Mesendoderm (in vitro differentiated cells): ENCODE measurements around the gene EDA2R.

Experiments
- DNase-seq: peaks from one replicate; pipeline ENCODE4 v3.0.0; 2013
- H2AK5ac ChIP-seq: 2 replicates; pipeline ENCODE4 v1.6.1; 2013; ENCODE audit warnings: low read length, inconsistent platforms
- H2BK120ac ChIP-seq: 2 replicates; pipeline ENCODE4 v1.6.1; 2013; ENCODE audit warnings: low read depth, mild to moderate bottlenecking, low read length, moderate library complexity, mixed read lengths
- H2BK15ac ChIP-seq: replicated peaks from 2 replicates; pipeline ENCODE4 v1.6.1; 2013; ENCODE audit warnings: low read depth, mild to moderate bottlenecking, moderate library complexity
- H2BK5ac ChIP-seq: 2 replicates; pipeline ENCODE4 v1.6.1; 2013; ENCODE audit warnings: low read length, inconsistent platforms
- H3K18ac ChIP-seq: 2 replicates; pipeline ENCODE4 v1.6.1; 2013; ENCODE audit warnings: mild to moderate bottlenecking, low read length, mixed read lengths
- H3K23ac ChIP-seq: one replicate; pipeline ENCODE4 v1.6.1; 2013; ENCODE audit warnings: low read length
- H3K27ac ChIP-seq: 2 replicates; pipeline ENCODE4 v1.5.1; 2013; ENCODE audit warnings: low read depth, mild to moderate bottlenecking, inconsistent platforms, low read length, moderate library complexity
- H3K27me3 ChIP-seq: 2 replicates; pipeline ENCODE4 v1.6.1; 2013; ENCODE audit warnings: low read length, control low read depth, mild to moderate bottlenecking, inconsistent platforms; ENCODE audit not compliant: insufficient read depth, poor library complexity
- H3K36me3 ChIP-seq: 2 replicates; pipeline ENCODE4 v1.6.1; 2013; ENCODE audit warnings: low read length, inconsistent platforms; ENCODE audit not compliant: control insufficient read depth, insufficient read depth
- H3K4ac ChIP-seq: one replicate; pipeline ENCODE4 v1.6.1; 2013; ENCODE audit warnings: low read depth, mild to moderate bottlenecking, low read length, moderate library complexity
- H3K4me1 ChIP-seq: 2 replicates; pipeline ENCODE4 v1.6.1; 2013; ENCODE audit warnings: low read depth, low read length, inconsistent platforms; ENCODE audit not compliant: control insufficient read depth
- H3K4me2 ChIP-seq: 2 replicates; pipeline ENCODE4 v1.6.1; 2013; ENCODE audit warnings: low read length
- H3K4me3 ChIP-seq: 2 replicates; pipeline ENCODE4 v1.5.1; 2013; ENCODE audit warnings: mild to moderate bottlenecking, low read length
- H3K56ac ChIP-seq: one replicate; pipeline ENCODE4 v1.6.1; 2013; ENCODE audit warnings: low read length
- H3K79me1 ChIP-seq: 2 replicates; pipeline ENCODE4 v1.6.1; 2013; ENCODE audit warnings: low read length, inconsistent platforms
- H3K79me2 ChIP-seq: 2 replicates; pipeline ENCODE4 v1.6.1; 2013; ENCODE audit warnings: mild to moderate bottlenecking, low read length; ENCODE audit not compliant: control insufficient read depth, insufficient read depth
- H3K9ac ChIP-seq: 2 replicates; pipeline ENCODE4 v1.6.1; 2013; ENCODE audit warnings: low read length, inconsistent platforms
- H4K5ac ChIP-seq: one replicate; pipeline ENCODE4 v1.6.1; 2013; ENCODE audit warnings: low read length
- H4K8ac ChIP-seq: one replicate; pipeline ENCODE4 v1.6.1; 2013; ENCODE audit warnings: low read depth, mild to moderate bottlenecking, control low read depth, low read length, moderate library complexity
- WGBS: extraction: QIAGEN DNeasy Blood & Tissue Kit; methylation state at CpG from one replicate; pipeline ENCODE4 v1.1.7; 2013; ENCODE audit warnings: low lambda C conversion rate, missing lambda C conversion rate; ENCODE audit not compliant: insufficient coverage; ENCODE audit errors: extremely low coverage; 5-methylcytosine and 5-hydroxymethylcytosine counted together

EDA2R gene

DNA sequence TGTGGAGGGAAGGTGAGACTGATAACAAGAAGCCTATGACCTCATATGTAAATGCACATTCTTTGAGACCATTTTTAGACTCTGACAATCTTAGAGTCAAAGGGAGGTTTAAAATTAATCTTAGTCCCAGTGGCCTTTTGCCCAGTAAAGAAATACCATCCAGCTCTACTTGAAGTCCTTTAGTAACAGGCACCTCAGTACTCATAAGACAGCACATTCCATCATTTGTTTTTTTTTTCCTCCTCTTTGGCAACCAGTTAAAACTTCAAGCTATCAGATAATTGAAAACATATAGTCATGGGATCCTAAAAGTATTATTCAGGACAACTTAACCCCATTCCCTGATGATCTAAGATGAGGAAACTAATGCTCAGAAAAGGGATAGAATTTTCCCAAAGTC is 4.6 kb downstream of the EDA2R start:
- no peak for DNase-seq
- no peak overlapping the region for H4K8ac ChIP-seq

DNA sequence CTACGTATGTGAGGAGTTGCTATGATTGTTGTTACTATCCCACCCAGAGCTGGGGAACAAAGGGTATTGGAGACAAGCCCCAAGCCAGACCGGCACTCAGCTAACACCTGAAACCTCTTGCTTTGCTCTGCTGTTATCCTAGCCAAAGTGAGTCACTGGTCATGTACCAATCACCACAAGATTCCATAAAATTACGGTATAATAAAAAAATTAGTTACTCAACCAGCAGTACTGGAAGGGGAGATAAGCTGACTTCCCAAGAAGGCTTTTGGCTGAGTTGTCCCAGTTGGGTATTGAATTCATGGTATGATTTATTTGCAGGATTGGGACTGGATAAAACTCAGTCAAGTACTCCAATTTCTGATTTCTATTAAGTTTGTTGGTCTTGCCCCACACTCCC is 5.3 kb downstream of the EDA2R start:
- no peak overlapping the region for H3K4me3 ChIP-seq
- no peaks in the 10 kb centered on the region for H3K27me3 ChIP-seq
- H3K9ac ChIP-seq, result no peak overlapping the region
- no peak overlapping the region for H3K27ac ChIP-seq
- no peak overlapping the region for H3K4ac ChIP-seq
- no peak overlapping the region for H2BK5ac ChIP-seq
- H3K23ac ChIP-seq, result no peak overlapping the region
- WGBS, result no CpG with 5 or more reads among the region's 3 CpGs
- DNase-seq, result no peak
- H4K8ac ChIP-seq, result no peak overlapping the region
- no peak overlapping the region for H3K56ac ChIP-seq
- H3K79me1 ChIP-seq, result no peaks in the 10 kb centered on the region
- no peak overlapping the region for H2AK5ac ChIP-seq
- H3K4me2 ChIP-seq, result no peak overlapping the region
- no peak overlapping the region for H2BK15ac ChIP-seq
- H3K79me2 ChIP-seq, result no peaks in the 10 kb centered on the region
- H3K4me1 ChIP-seq, result no peaks in the 10 kb centered on the region
- H4K5ac ChIP-seq, result no peak overlapping the region
- no peaks in the 10 kb centered on the region for H3K36me3 ChIP-seq
- no peak overlapping the region for H3K18ac ChIP-seq
- H2BK120ac ChIP-seq, result no peak overlapping the region

More for the DNA sequence above, 4.6 kb downstream of the EDA2R start:
- Histone ChIP-seq H3K4me3 (no peak overlapping the region), H3K4me1 (no peaks in the 10 kb centered on the region), H3K79me1 (no peaks in the 10 kb centered on the region), H2AK5ac (no peak overlapping the region), H3K9ac (no peak overlapping the region), H3K27ac (no peak overlapping the region), H2BK120ac (no peak overlapping the region), H3K23ac (no peak overlapping the region), H3K27me3 (no peaks in the 10 kb centered on the region), H3K56ac (no peak overlapping the region), H2BK5ac (no peak overlapping the region), H4K5ac (no peak overlapping the region), H3K36me3 (no peaks in the 10 kb centered on the region), H3K79me2 (no peaks in the 10 kb centered on the region), H3K4ac (no peak overlapping the region), H3K18ac (no peak overlapping the region), H2BK15ac (no peak overlapping the region), H3K4me2 (no peak overlapping the region)

DNA sequence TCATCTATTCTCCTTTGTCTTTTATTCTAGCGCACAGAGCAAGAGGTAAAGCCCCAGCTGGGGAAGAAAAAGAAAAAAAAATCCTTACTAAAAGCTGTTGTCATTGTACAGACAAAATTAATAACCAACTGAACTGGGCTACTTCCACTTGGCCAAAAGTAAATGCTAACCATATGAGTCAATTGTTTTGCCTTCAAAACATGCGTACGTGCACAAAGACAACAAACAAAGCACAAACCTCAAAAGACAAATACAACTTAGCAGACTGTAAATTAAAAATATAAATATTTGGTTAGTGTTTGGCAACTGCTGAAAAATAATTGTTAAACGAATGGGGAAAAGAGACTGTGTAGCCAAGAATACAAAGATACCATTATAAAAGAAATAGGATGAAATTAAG is 5.9 kb downstream of the EDA2R start:
- DNase-seq, result no peak
- Histone ChIP-seq H3K79me2 (no peaks in the 10 kb centered on the region), H2BK120ac (no peak overlapping the region), H3K56ac (no peak overlapping the region), H3K27me3 (no peaks in the 10 kb centered on the region), H3K4me2 (no peak overlapping the region), H2BK5ac (no peak overlapping the region), H4K5ac (no peak overlapping the region), H2BK15ac (no peak overlapping the region), H3K18ac (no peak overlapping the region), H3K4me3 (no peak overlapping the region), H2AK5ac (no peak overlapping the region), H3K27ac (no peak overlapping the region), H3K4me1 (no peaks in the 10 kb centered on the region), H3K36me3 (no peaks in the 10 kb centered on the region), H3K9ac (no peak overlapping the region), H4K8ac (no peak overlapping the region), H3K4ac (no peak overlapping the region), H3K79me1 (no peaks in the 10 kb centered on the region), H3K23ac (no peak overlapping the region)
- no CpG with 5 or more reads among the region's 4 CpGs for WGBS

DNA sequence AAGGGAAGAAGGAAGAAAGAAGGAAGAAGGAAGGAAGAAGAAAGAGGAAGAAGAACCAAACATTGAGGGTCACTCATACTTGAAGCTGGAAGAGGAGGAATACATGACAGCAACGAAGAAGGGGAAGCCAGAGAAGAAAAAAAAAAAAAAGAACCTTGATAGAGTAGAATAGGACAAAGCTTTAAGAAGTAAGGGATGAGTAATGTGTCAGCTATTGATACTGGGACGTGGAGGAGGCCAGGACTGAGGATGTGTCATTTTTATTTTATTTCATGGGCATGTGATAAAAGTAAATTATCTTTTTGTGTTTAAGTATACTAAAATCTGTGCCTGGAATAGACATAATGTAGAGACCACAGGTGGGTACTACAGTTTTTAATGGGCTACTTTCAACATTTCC is 6.4 kb downstream of the EDA2R start:
- Histone ChIP-seq H2BK5ac (no peak overlapping the region), H3K79me2 (no peaks in the 10 kb centered on the region), H2AK5ac (no peak overlapping the region), H3K18ac (no peak overlapping the region), H3K4ac (no peak overlapping the region), H3K56ac (no peak overlapping the region), H3K27ac (no peak overlapping the region), H3K79me1 (no peaks in the 10 kb centered on the region), H3K23ac (no peak overlapping the region), H3K9ac (no peak overlapping the region), H3K4me3 (no peak overlapping the region), H4K5ac (no peak overlapping the region), H3K27me3 (no peaks in the 10 kb centered on the region), H2BK15ac (no peak overlapping the region), H3K4me1 (no peaks in the 10 kb centered on the region), H2BK120ac (no peak overlapping the region), H3K4me2 (no peak overlapping the region), H4K8ac (no peak overlapping the region), H3K36me3 (no peaks in the 10 kb centered on the region)
- no CpG with 5 or more reads among the region's 2 CpGs for WGBS
- no peak for DNase-seq

DNA sequence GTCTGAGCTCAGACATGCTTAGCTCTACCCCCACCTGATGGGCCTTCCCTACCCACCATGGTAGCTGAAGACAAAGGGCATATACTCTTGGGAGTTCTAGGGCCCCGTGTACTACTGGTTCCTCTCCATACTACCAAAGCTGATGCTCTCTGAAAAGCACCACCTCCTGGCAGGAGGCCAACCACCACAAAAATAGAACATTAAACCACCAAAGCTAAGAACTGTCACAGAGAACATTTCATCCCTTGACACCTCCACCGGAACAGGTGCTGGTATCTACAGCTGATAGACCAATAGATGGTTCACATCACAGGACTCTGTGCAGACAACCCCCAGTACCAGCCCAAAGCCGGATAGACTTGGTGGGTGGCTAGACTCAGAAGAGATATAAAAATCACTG is 13.4 kb downstream of the EDA2R start:
- Histone ChIP-seq H3K27ac (no peak overlapping the region), H3K79me1 (no peaks in the 10 kb centered on the region), H2AK5ac (no peak overlapping the region), H3K79me2 (no peaks in the 10 kb centered on the region), H3K4ac (no peak overlapping the region), H4K5ac (no peak overlapping the region), H3K4me1 (no peaks in the 10 kb centered on the region), H2BK5ac (no peak overlapping the region), H3K23ac (no peak overlapping the region), H2BK120ac (no peak overlapping the region), H3K27me3 (no peaks in the 10 kb centered on the region), H3K9ac (no peak overlapping the region), H3K18ac (no peak overlapping the region), H3K4me3 (no peak overlapping the region), H4K8ac (no peak overlapping the region), H3K4me2 (no peak overlapping the region), H3K56ac (no peak overlapping the region), H3K36me3 (no peaks in the 10 kb centered on the region), H2BK15ac (no peak overlapping the region)
- no peak for DNase-seq
- no CpG with 5 or more reads among the region's 3 CpGs for WGBS

DNA sequence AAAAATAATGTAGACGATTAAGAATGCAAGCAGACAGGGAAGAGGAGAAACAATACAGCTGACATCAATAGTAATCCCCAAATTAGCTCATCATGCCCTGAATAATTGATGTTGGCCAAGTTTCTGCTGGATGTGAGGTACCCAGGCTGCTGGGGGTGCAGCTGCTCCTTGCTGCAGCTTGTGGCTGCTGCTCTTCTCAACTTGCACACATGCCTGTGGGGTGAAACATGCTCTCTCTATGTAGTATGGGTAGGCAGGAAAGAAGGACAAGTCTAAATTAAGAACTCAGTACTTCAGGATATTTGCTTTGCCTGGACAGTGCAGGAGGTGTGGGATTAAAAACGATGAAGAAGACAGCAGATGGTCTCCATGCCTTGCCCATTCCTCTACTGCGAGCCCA is 16.7 kb downstream of the EDA2R start:
- Histone ChIP-seq H3K79me2 (no peaks in the 10 kb centered on the region), H3K56ac (no peak overlapping the region), H3K4ac (no peak overlapping the region), H4K8ac (no peak overlapping the region), H3K27me3 (no peaks in the 10 kb centered on the region), H3K27ac (no peak overlapping the region), H3K4me3 (no peak overlapping the region), H2AK5ac (no peak overlapping the region), H3K4me2 (no peak overlapping the region), H2BK5ac (no peak overlapping the region), H3K36me3 (no peaks in the 10 kb centered on the region), H3K9ac (no peak overlapping the region), H3K18ac (no peak overlapping the region), H3K79me1 (no peaks in the 10 kb centered on the region), H3K23ac (no peak overlapping the region), H3K4me1 (no peaks in the 10 kb centered on the region), H2BK15ac (no peak overlapping the region), H2BK120ac (no peak overlapping the region), H4K5ac (no peak overlapping the region)
- WGBS, result no CpG with 5 or more reads among the region's 3 CpGs
- DNase-seq, result no peak
